ENCODE results near the gene APEX2. TPM values are rescaled to one million over a fixed set of nuclear protein-coding genes. Genes with fewer than 3 reads are reported as not detected.

Gene APEX2
- total RNA-seq, 1 donor from 2014 or later, result 10.9 TPM

GRCh38 chrX:55026143-55026542 lies 26.0 kb downstream of the APEX2 start:
- Mint-ChIP-seq H3K4me1 (ENCODE audit: low read depth) (no peaks in the 10 kb centered on the region), H3K27me3 (ENCODE audit: low read depth) (no peaks in the 10 kb centered on the region), H3K4me3 (ENCODE audit: unreplicated experiment) (no peak overlapping the region), H3K36me3 (ENCODE audit: low read depth) (no peaks in the 10 kb centered on the region), H3K9me3 (ENCODE audit: low read depth) (peaks cover 17% of the 10 kb centered on the region), H3K27ac (ENCODE audit: unreplicated experiment) (no peak overlapping the region)
- TF ChIP-seq CTCF (IDR thresholded peaks at IDR 0.05), result no peak
- DNase-seq (ENCODE audit: low spot score), result no peak

GRCh38 chrX:55026840-55027239 lies 26.7 kb downstream of the APEX2 start:
- H3K27me3 Mint-ChIP-seq (ENCODE audit: low read depth), result no peaks in the 10 kb centered on the region
- peaks cover 14% of the 10 kb centered on the region for H3K9me3 Mint-ChIP-seq (ENCODE audit: low read depth)
- no peaks in the 10 kb centered on the region for H3K4me1 Mint-ChIP-seq (ENCODE audit: low read depth)
- no peak for TF ChIP-seq CTCF (IDR thresholded peaks at IDR 0.05)
- no peaks in the 10 kb centered on the region for H3K36me3 Mint-ChIP-seq (ENCODE audit: low read depth)
- H3K4me3 Mint-ChIP-seq (ENCODE audit: unreplicated experiment), result no peak overlapping the region
- no peak for DNase-seq (ENCODE audit: low spot score)
- no peak overlapping the region for H3K27ac Mint-ChIP-seq (ENCODE audit: unreplicated experiment)

- no peak for DNase-seq (ENCODE audit: low spot score)
- H3K27ac Mint-ChIP-seq (ENCODE audit: unreplicated experiment), result no peak overlapping the region
- H3K9me3 Mint-ChIP-seq (ENCODE audit: low read depth), result peaks cover 14% of the 10 kb centered on the region
- no peaks in the 10 kb centered on the region for H3K36me3 Mint-ChIP-seq (ENCODE audit: low read depth)
- no peak for TF ChIP-seq CTCF (IDR thresholded peaks at IDR 0.05)
- no peaks in the 10 kb centered on the region for H3K27me3 Mint-ChIP-seq (ENCODE audit: low read depth)
- no peak overlapping the region for H3K4me3 Mint-ChIP-seq (ENCODE audit: unreplicated experiment)
- no peaks in the 10 kb centered on the region for H3K4me1 Mint-ChIP-seq (ENCODE audit: low read depth)
These were observed 27.9 kb downstream of the APEX2 start for GRCh38 chrX:55028040-55028439.

- Mint-ChIP-seq H3K4me1 (ENCODE audit: low read depth) (no peaks in the 10 kb centered on the region), H3K27ac (ENCODE audit: unreplicated experiment) (no peak overlapping the region), H3K36me3 (ENCODE audit: low read depth) (no peaks in the 10 kb centered on the region), H3K9me3 (ENCODE audit: low read depth) (peaks cover 14% of the 10 kb centered on the region), H3K27me3 (ENCODE audit: low read depth) (no peaks in the 10 kb centered on the region), H3K4me3 (ENCODE audit: unreplicated experiment) (no peak overlapping the region)
- DNase-seq (ENCODE audit: low spot score), result no peak
- no peak for TF ChIP-seq CTCF (IDR thresholded peaks at IDR 0.05)
These were observed 28.4 kb downstream of the APEX2 start for GRCh38 chrX:55028611-55029010.

GRCh38 chrX:55029291-55029690 lies 29.1 kb downstream of the APEX2 start:
- no peaks in the 10 kb centered on the region for H3K4me1 Mint-ChIP-seq (ENCODE audit: low read depth)
- no peak for DNase-seq (ENCODE audit: low spot score)
- TF ChIP-seq CTCF (IDR thresholded peaks at IDR 0.05), result no peak
- no peaks in the 10 kb centered on the region for H3K27me3 Mint-ChIP-seq (ENCODE audit: low read depth)
- H3K36me3 Mint-ChIP-seq (ENCODE audit: low read depth), result no peaks in the 10 kb centered on the region
- no peak overlapping the region for H3K27ac Mint-ChIP-seq (ENCODE audit: unreplicated experiment)
- no peak overlapping the region for H3K4me3 Mint-ChIP-seq (ENCODE audit: unreplicated experiment)
- H3K9me3 Mint-ChIP-seq (ENCODE audit: low read depth), result peaks cover 14% of the 10 kb centered on the region

All from chondrocyte (in vitro differentiated cells).